IPS-11a (cell line): ENCODE data around the gene ARHGDIG.
A peak's percentile ranks its signal among the peaks of the same experiment; 100 is the strongest.

Source experiments
- H3K4me3 ChIP-seq: one replicate; pipeline ENCODE4 v1.5.1; 2013; ENCODE audit warnings: low read depth, low read length, control low read depth

Gene ARHGDIG

DNA sequence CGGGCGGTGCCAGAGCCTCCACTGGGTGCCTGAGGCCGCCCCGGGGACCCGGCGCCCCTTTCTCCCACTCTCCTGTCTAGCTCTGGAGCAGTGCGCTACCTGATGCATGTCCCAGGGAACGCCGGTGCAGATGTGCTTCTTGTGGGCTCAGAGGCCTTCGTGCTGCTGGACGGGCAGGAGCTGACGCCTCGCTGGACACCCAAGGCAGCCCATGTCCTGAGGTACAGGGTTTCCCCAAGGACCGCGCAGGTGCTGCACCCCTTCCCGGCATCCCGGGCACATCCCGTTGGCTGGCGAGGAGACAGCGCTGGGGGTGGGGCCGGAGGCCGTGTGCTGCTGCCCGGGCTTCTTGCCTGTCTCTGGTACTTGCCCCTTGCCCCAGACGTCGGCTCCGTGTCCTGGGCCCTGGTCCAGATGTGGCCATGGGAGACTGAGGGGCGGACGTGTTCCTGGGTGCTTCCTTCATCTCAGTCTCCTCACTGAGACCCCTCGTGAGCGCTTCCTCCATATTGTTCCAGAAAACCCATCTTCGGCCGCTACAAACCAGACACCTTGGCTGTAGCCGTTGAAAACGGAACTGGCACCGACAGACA lies 17.1 kb upstream of the ARHGDIG start:
- H3K4me3 ChIP-seq: no peak overlapping the region

DNA sequence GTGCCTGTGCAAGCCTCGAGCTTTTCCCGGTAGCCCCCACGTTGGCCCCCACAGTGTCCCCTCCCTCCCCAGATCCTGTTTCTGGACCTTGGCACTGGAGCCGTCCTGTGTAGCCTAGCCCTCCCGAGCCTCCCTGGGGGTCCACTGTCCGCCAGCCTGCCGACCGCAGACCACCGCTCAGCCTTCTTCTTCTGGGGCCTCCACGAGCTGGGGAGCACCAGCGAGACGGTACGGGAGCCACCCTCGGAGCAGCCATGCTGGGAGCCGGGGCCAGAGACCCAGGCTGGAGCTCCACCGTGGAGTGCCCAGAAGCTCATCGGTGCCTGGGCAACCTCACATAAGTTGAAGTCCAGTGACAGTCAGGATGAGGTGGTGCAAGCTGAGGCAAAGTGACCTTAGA lies 16.4 kb upstream of the ARHGDIG start:
- H3K4me3 ChIP-seq: no peak overlapping the region

DNA sequence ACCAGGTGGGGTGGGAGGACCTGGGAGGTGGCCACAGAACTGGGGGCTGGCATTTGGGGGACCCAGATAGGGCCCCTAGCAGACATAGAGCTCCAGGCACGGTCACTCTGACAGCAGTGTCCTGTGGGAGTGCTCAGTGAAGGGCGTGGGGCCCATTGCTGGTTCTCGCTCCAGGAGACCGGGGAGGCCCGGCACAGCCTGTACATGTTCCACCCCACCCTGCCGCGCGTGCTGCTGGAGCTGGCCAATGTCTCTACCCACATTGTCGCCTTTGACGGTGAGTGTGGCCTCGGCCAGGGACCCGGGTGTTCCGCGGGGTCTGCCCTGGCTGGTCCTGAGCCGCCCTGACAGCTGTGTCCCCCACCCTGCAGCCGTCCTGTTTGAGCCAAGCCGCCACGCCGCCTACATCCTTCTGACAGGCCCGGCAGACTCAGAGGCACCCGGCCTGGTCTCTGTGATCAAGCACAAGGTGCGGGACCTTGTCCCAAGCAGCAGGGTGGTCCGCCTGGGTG lies 15.9 kb upstream of the ARHGDIG start:
- no peak overlapping the region for H3K4me3 ChIP-seq

DNA sequence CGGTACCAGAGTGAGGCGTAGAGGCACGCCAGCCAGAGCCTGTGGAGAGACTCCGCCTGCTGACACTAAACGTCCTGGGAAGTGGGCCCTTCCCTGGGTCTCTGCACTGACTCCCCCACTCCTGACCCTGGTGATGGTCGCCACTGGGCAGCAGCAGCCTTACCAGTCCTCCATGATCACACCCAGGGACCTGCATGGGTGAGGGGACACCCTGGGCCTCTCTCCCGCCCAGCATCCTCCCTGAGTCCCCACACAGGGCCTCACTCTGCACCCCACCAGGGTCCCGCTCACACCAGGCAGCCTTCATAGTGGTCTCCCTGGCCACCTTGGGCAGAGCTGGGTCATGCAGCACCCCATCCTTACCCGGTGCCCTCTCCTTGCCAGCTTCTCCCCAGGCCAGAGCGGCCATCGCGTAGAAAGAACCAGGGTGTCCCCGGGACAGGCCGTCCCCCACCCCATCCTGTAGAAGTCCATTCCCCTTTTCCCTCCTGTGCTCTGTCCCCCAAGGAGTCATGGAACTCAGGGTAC lies 15.3 kb upstream of the ARHGDIG start:
- no peak overlapping the region for H3K4me3 ChIP-seq

DNA sequence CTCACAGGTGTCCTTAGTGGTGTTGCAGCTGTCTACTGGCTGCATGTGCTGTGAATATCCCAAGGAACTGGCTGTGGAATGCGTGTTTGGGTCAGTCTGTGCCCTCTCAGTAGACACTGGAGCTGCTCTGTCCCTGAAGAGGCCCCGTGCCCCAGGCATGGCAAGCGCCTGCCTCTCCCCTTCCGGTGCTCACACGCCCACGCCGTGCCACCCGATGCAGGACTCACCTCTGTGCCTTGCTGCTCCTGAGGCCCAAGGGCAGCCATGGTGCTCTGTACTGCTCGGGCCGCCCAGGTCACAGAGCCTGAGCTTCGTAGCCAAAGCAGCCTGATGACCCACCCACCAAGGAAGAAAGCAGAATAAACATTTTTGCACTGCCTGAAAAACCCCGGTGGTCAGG lies 14.7 kb upstream of the ARHGDIG start:
- H3K4me3 ChIP-seq: no peak overlapping the region

DNA sequence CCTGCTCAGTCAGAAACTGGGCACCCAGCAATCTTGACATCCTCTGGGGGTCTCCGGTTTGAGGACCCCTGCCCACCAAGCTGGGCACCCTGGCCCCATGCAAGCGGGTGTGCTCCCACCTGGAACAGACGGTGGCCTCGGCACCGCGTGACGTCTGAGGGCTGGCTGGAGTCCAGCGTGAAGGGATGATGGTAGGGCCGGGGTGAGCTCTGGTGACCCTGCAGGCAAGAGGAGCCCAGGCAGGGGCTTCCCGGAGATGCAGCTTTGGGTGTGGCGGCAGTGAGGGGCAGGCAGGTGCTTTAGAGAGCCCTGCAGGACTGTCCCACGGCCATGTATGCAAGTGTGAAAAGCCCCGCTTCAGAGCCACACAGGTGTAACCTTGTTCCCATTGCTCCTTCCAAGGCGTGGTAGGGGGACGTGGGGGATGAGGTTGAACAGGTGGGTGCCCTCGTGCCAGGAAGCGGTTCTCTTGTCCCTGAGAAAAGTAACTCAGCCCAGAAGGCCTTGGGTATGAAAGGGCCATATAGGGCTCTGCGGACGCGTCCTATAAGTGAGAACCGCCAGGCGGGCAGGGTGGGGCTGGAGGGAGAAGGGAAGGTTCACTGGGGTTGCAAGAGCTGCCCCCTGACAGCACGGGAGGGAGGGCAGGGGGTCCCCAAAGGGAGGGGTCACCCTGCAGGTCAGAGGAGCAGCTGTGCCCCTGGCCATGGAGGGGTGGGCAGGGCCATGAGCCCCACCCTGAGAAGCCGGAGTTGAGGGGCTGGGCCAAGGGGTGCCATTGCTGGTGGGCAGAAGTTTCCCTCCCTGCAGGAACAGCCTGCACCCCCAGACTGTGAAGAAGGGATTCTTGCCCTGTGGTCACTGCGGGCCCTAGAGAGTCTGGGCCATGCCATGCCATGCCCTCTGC lies 13.9 kb upstream of the ARHGDIG start:
- no peak overlapping the region for H3K4me3 ChIP-seq

DNA sequence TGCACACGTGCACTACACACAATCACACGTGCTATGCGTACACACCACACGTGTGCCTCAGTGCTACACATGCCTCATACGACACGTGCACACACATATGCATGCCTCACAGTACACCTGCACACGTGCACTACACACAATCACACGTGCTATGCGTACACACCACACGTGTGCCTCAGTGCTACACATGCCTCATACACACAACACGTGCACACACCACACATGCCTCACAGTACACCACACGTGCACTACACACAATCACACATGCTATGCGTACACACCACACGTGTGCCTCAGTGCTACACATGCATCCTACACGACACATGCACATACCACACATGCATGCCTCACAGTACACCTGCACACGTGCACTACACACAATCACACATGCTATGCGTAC lies 12.8 kb upstream of the ARHGDIG start:
- peak overlapping the region; percentile 8 for H3K4me3 ChIP-seq

DNA sequence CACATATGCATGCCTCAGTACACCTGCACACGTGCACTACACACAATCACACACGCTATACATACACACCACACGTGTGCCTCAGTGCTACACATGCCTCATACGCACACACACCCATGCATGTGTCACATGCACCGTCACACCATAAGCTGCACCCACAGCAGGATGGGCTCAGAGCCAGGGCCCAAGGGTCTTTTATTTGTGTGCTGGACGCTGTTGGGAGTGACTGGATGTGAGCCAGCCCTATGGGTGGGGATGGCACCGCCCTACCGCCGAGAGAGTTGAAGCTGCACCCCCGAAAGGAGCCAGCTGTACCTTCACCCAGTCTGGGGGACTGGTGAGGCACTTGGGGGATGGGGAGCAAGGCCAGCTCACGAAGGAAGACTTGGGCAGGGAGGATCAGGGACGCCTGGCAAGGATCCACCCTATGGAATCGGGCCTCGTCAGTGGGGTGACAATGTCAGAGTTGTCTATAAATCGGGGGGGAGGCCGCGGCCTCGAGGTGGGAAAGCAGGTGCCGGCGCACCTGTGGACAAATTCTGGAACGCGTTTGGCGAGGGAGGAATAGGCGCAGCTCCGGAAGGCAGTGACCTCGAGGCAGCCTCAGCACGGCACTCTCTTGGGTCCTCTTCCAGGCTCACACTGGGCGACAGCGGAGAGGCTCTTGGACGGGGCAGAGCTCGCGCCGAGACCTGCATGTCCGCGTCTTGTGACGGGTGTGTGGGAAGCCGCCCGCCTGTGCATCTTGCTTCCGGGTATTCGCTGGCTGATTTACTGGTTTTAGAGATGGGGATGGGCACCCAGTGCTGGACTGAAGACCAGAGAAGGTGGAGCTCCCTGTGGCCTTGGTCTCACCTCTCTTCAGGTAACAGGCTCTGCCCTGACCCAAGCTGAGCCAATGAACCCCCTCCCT lies 12.0 kb upstream of the ARHGDIG start:
- H3K4me3 ChIP-seq: no peak overlapping the region

DNA sequence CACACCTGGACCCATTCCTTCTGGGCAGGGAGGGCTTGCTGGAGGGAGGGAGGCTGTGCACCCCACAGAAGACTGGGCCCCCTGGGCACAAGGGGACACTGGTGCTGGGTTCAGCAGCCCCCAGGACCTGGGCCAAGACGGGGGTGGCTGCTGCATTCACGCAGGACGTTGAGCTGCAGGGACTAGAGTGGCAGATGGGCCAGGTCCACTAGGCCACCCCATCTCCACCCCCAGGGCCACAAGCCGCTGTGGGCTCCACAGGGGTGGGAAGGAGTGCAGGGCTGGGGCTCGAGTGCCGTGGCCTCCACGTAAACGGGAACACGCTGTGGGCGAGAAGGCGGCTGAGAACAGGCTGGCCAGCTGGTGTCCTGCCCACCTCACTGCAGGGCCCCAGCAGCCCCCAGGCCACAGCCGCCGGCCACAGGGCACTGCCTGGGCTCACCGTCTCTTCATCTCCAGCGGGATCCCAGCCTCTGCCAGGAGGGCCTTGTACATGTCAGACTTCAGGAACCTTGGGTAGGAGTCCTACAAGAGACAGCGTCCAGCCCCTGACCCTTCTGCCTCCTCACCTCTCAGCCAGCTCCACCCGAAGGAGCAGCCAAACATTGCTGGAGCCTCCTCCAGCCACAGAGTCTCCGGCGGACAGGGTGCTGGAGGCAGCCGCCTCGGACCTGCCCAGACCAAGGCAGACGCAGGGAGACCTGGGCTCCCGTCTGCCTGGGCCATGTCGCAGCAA lies 11.2 kb upstream of the ARHGDIG start:
- H3K4me3 ChIP-seq: no peak overlapping the region

DNA sequence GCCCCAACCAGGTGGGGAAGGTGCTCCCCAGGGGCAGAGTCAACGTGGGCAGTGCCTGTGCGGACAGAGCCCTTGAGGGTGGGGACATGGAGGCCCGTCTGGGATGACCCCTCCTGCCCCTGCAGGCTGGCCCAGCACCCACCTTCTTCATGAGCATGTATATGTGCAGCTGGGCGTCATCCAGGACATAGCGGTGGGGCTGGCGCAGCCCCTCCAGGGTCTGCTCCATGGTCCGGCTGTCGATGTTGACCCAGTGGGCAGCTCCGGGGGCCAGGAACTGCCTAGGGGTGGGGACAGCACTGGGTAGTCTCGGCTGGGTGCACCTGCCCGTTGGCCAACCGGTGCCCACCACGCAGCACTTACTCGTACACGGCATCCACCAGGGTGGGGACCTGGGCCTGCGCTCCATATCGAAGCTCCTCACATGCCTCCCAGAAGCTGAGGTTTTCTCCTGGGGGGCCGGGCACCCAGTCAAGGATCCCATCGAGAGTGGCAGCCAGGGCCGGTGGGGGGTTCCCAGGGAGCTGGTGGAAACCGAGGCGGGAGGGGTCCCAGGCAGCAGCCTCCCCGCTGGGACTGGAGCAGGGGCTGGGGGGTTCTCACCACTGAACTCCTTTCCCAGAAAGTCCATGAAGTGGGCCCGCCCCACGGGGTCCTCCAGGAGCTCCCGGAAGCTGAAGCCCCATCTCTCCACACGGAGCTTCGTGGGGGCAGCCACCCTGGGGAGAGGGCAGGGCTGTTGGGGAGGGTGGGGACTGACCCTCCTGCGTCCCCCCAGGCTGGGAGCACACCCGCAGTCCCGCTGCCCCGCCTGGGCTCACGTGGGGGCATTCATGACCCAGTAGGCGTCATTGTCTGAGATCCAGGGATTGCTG lies 9.8 kb upstream of the ARHGDIG start:
- H3K4me3 ChIP-seq: no peak overlapping the region

DNA sequence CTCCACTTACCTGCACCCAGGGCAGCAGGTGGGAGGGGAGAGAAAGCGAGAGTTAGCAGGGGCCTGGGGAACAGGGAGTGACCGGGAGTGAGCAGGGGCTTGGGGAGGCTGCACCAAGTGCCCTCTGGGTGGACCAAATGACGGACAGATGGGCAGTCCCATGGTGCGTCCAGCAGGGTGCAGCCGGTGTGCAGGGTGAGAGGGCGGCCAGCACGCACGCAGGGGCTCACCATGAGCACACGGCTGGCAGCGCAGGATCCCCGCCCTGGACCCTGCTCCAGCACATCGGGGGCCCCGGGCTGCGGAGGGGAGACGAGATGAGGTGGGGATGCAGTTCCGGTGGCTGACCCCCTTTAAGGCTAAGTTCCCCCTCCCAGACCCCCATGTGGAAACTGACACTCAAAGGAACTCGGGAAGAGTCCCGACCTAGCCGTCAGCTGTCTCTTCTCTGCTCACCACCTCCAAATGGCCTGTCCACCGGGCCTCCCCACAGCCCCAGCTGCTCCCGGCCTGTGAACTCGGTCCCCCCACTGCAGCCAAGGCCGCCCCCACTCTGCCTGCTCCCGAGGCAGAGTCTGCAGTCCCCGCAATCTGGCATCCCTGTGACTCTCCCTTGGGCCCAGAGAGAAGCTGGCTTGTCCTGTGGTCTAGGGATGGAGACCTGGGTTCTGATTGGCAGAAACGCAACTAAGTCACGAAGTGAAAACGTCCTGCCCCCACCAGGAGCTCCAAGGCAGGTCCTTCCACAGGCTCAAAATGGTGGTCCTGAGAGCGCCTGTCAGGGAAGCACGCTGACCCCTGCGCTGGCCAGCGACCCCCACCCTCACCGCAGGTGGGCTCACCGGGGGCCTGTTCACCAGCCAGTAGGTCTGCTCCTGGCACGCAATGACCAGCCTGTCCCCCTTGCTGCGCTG lies 7.5 kb upstream of the ARHGDIG start:
- no peak overlapping the region for H3K4me3 ChIP-seq

DNA sequence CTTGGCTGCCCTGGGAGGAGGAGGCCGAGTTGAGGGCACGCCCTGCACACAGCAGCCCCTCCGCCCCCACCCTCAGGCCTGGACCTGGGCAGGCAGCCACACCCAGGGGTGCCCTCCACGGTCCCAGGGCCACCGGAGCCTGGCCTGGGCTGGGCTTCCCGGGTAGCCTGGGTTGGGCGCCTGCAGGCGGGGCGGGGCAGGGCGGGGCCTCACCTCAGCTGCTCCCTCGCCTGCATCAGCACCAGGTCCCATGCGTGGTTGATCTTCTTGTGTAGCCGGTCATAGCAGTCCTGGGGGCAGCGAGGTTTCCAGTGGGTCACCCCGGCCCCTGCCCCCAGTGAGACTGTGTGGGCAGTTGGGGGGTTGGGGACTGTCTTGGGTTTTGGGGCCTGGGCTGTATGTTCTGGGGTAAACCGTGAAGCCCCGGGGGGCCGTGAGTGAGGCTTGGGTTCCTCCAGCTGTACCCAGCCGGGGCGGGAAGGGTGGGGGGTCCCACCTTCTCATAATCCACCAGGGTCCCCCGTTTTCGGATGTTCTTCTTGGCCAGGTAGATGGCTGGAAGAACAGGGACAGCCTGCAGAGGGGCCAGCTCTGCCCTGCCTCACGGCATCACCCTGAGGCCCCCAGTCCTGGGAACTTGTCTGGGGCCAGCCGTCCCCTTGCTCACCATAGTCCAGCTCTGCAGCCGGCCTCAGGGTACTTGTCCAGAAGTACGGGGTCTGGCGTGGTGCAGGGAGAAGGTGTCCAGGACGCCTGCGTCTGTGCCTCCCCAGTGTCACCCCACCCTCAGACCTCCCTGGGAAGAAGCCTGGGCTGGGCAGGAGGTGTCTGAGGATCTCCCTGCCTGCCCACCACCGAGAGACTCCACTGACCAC lies 6.6 kb upstream of the ARHGDIG start:
- H3K4me3 ChIP-seq: no peak overlapping the region

DNA sequence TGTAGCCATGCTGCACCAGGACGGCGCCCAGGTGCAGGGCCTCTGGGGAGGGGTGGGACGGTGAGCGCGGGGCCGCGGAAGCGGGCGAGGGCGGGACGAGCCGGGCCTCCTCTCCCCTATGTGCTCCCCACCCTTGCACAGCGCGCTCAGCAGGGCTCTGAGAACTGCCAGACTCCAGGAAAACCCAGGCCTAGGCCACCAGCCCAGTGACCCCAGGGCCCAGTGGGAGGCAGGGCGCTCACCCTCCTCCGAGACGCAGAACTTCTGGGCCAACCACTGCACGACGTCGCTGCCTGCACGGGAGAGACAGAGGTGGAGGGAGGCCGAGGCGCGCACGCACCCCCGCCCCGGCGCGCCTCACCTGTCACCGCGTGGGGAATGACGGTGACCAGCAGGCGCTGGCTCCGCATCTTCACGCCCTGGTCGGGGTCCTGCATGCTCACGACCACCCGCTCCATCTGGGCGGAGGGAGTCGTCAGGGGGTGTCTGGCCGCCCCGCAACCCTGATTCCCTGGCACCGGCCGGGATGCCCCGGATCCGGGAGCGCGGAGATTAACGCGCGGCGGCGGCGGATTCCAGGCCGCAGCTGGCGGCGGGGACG lies 5.2 kb upstream of the ARHGDIG start:
- peak overlapping the region; percentile 37 for H3K4me3 ChIP-seq

DNA sequence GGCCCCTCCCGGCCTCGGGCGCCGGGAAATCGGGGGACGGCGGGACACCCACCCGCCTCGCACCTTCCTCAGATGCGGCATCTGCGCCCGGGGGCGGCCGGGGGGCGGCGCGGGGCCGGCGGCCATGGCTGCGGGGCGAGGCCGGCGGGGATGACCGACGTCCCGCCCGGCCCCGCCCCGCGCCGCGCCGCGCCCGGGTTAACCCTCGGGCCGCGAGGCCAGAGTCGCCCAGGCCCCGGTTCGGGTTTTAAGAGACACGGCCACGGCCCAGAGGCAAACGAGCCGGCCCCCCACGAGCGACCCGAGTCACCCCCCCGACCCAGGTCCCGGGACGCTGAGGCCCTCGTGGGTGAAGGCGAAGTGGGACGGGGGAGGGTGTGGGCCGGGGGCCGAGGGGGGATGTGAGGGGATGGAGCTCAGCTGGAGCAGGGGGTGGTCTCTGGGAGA lies 4.6 kb upstream of the ARHGDIG start, which contains the start of gene RGS11:
Gene RGS11 (minus strand): TSS at position 159 of the 447 bp plus-strand sequence. CDS start 33 bp downstream, at position 126.
- peak within 1 kb of the TSS; percentile 37 for H3K4me3 ChIP-seq

DNA sequence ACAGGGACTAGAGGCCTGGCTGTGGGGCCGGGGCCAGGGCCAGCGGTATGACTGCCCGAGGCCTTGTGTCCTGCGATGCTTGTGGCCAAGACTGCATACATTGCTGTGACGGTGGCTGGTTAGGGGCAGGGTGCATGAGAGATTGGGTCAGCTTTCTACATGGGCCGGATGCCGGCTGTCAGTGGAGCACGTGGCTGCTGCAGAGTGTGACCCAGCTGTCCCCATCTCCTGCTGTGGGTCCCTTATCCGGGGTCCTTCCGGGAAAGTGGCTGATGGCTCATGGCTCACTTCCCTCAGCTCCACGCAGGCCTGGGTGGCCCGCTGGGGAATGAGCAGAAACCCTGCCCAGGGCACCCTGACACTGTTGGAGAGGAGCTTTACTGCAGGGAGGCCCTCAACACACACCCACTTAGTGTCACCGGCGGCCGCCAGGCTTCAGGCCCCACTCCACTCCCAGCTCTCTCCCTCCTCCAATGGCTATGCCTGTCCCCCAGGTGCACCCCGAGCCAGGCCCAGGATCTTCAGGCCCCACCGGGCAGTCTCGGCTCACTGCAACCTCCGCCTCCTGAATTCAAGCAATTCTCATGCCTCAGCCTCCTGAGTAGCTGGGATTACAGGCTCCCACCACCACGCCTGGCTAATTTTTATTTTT lies 3.8 kb upstream of the ARHGDIG start:
- no peak overlapping the region for H3K4me3 ChIP-seq

DNA sequence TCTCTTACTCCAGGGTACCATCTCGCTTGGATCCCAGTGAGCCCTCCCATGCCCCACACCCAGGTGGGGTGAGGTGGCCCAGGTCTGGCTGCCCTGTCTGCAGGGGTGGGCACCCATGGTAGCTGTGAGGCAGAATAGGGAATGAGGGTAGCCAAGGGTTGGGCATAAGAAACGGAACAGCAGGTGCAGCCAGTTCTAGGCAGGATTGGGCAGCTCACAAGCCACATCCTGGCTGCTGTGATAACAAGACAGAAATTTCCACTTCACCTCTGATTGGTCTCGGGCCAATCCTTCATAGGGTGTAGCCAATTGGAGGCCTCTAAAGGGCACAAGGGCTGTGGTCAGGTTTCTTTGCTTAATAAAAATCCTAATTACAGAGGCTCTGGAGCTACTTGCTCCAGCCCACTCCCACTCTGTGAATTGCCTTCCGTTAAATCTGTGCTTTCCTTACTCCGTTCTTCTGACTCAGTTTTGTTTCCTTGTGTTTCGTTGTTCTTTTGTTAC lies 1.5 kb upstream of the ARHGDIG start:
- H3K4me3 ChIP-seq: no peak overlapping the region
